ENCODE results near the gene PDCD6IP.

- peak in 4 of 7 experiments; percentile 15 to 41 (median 30) for TF ChIP-seq CTCF (IDR thresholded peaks at IDR 0.05)
- TF ChIP-seq POLR2A (IDR thresholded peaks at IDR 0.05): peak; percentile 95 to 99 (median 99)
These were observed at the start of gene PDCD6IP for GRCh38 chr3:33798418-33799201.

Data from body of pancreas (tissue), 4 donors.